ENCODE measurements around the gene MRS2.

GRCh38 chr6:24458134-24458533, 55.4 kb downstream of the MRS2 start:
- TF ChIP-seq CTCF (IDR thresholded peaks at IDR 0.05) (no peak), POLR2A (IDR thresholded peaks at IDR 0.05) (no peak), POLR2AphosphoS5 (IDR thresholded peaks at IDR 0.05) (no peak)

Measured in breast epithelium (tissue), 3 donors.